ENCODE data around the gene STPG4.

STPG4 gene

DNA sequence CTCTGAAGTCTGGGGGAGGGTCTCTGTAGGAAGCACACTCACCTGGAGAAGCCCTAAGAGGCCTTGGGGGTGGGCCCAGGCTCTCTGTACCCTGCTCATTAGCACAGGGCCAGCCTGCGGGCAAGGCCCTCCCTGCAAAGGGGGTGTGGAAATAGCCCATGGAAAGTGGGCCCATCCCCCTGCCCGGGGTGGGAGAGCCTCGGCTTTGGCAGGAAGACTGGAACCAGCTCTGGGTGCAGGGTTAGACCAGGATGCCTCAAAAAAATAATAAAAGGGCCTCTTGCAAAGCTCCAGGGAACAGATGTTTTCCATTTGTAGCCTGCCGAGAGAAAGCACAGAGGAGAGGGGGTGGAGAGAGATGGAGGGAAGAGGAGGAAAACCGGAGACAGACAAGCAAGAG is 98.7 kb downstream of the STPG4 start:
- TF ChIP-seq, protein P1, sequence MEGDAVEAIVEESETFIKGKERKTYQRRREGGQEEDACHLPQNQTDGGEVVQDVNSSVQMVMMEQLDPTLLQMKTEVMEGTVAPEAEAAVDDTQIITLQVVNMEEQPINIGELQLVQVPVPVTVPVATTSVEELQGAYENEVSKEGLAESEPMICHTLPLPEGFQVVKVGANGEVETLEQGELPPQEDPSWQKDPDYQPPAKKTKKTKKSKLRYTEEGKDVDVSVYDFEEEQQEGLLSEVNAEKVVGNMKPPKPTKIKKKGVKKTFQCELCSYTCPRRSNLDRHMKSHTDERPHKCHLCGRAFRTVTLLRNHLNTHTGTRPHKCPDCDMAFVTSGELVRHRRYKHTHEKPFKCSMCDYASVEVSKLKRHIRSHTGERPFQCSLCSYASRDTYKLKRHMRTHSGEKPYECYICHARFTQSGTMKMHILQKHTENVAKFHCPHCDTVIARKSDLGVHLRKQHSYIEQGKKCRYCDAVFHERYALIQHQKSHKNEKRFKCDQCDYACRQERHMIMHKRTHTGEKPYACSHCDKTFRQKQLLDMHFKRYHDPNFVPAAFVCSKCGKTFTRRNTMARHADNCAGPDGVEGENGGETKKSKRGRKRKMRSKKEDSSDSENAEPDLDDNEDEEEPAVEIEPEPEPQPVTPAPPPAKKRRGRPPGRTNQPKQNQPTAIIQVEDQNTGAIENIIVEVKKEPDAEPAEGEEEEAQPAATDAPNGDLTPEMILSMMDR (IDR thresholded peaks at IDR 0.05; ENCODE audit: extremely low read depth, missing control alignments) = no peak
- no peak for DNase-seq (ENCODE audit: low spot score)

DNA sequence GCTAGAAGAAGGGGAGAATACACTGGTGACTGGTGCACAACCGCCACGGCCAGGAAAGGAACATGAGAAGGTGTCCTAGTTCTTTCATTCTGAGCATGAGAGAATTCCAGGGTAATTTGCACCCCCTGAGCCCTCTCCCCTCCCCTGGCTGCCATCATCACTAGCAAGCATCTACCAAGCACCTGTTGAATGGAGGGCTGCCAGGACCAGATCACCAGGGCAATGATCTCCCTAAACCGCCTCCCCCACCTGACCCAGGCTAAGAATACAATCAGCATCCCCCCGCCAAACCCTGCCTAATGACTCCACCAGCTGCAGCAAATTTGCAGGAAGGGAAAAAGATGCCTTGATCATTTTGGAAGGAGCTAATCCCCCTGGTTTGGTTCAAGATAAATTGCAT is 100.2 kb downstream of the STPG4 start:
- TF ChIP-seq, protein P1 (IDR thresholded peaks at IDR 0.05; ENCODE audit: extremely low read depth, missing control alignments) = no peak

DNA sequence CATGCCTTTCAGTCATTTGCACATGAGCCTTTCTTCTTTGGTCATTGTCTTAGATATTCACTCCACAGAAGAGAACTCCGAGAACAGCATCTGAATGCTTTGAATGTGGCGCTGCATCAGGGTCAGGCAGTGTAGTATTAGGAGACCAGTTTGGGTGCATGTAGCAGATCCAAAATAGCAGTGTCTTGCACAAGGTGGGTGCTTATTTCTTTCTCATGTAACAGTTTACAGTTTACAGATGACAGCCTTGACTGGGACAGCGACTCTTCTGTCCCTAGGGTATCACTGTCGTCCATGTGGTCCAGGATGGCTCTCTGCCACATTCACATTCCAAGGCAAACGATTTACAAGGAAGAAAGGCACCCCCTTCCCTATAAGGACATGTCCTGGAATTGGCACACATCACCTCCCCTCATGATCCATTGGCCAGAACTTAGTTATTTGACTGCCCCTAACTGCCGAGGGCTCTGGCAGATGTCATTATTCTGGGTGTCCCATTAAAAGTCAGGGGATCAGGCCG is 101.0 kb downstream of the STPG4 start:
- TF ChIP-seq, protein P1 (IDR thresholded peaks at IDR 0.05; ENCODE audit: extremely low read depth, missing control alignments) = no peak
- no peak for DNase-seq (ENCODE audit: low spot score)

More for the DNA sequence above, 100.2 kb downstream of the STPG4 start:
- DNase-seq (ENCODE audit: low spot score) = no peak

DNA sequence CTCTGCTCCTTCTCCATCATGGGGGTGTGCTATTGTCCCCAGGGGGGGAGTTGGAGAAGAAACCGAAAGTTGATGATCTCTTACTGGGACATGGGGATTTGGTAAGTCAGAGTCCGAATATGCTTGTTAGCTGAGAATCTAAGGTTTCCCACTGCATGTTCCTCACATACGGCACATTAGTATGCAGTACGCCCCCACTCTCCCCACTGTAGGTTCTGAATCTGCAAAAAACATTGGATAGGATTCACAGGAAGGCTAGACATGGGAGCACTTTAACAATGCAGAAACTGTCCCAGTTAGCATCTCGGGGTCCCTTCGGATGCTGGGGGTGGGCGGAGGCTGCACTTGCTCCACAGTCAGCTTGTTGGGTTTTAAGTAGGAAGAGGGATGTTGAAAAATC is 102.3 kb downstream of the STPG4 start:
- TF ChIP-seq, protein P1 (IDR thresholded peaks at IDR 0.05; ENCODE audit: extremely low read depth, missing control alignments) = no peak
- DNase-seq (ENCODE audit: low spot score) = no peak

DNA sequence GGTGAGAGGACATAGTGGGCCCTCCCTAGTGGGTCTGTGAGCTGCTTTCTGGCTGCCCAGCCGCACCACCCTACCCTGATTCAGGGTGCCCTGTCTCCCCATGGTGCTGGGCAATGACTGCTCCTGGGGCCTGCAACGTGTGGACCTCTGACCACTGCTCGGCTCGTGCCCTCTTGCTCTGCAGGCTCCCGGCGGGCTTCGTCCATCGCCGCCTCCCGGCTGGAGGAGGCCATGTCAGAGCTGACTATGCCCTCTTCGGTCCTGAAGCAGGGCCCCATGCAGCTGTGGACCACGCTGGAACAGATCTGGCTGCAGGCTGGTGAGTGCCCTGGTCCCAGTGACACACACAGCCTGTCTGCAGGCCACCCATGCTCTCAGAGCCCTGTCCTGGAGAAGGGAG is 103.5 kb downstream of the STPG4 start:
- DNase-seq (ENCODE audit: low spot score) = no peak
- TF ChIP-seq, protein P1 (IDR thresholded peaks at IDR 0.05; ENCODE audit: extremely low read depth, missing control alignments) = no peak

DNA sequence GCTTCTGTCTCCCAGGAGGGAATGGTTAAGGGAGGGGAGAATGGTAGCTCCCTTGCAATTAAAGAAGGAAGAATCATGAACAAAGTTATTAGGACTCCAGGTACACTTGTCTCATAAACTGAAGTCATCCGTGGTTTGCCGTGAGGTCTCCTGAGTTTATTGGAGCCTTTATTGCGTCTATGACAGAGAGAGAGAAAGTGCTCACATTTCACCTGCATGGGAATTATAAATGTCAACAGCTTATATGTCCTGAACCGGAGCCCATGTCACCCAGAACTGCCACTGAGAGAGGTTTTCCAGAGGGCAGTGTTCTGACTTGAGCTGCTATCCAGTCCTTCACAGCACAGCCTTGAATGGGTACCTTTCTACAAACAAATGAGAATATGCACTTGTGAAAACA is 104.3 kb downstream of the STPG4 start:
- DNase-seq (ENCODE audit: low spot score) = no peak
- TF ChIP-seq, protein P1 (IDR thresholded peaks at IDR 0.05; ENCODE audit: extremely low read depth, missing control alignments) = no peak

DNA sequence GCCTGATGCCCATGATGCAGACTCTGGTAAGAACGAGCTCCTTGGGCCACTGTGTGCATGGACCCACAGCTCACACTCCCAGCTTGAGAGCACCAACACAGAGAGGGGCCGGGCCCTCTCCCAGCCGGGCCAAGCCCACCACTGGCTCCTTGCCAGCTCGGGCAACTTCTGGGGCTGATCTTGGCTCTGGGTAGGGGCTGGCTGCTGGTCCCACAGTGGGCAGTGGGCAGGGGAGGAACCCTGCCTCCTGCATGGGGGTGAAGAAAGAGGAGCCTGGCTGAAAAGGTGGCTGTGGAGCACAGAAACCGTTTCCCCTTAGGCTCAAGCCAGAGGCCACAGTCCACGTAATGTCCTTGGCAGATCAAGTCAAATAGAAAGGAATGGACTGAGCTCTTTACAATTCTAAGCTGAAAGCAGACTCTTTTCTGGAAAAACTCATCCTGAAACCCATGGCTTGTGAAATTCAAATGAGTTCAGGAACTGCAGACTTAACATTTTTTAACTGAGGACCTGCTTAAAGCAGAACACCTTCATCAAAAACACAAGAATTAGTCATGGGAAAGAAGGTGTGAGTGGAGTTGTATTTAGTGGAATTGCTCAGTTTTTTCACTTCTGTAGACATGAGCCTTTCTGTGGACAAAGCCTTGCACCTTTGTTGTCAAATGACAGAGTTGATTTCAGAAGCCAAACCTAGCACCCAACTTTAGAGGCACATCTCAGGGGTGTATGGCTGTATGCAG is 104.9 kb downstream of the STPG4 start:
- TF ChIP-seq, protein P1 (IDR thresholded peaks at IDR 0.05; ENCODE audit: extremely low read depth, missing control alignments) = no peak

More for the DNA sequence above, 104.9 kb downstream of the STPG4 start:
- DNase-seq (ENCODE audit: low spot score) = no peak
